ENCODE data around the gene CCDC40.

- TF ChIP-seq POLR2AphosphoS5 (IDR thresholded peaks at IDR 0.05; ENCODE audit: low read depth, low read length) (no peak), REST (IDR thresholded peaks at IDR 0.05; ENCODE audit: insufficient read depth in 1 of 2, low read depth in 2 of 2, low read length in 2 of 2) (no peak), TAF1 (IDR thresholded peaks at IDR 0.05; ENCODE audit: borderline replicate concordance, insufficient read depth, low read length) (no peak), SIN3A (IDR thresholded peaks at IDR 0.05; ENCODE audit: borderline replicate concordance, insufficient read depth, low read length) (no peak), FOXP2 (optimal IDR thresholded peaks at IDR 0.05; ENCODE audit: borderline replicate concordance, extremely low read depth, extremely low read length, insufficient read depth) (no peak)
Observed at GRCh38 chr17:80002690-80003490, 33.6 kb upstream of the CCDC40 start.

All from PFSK-1 (cell line).